NT2/D1 (cell line): ENCODE measurements around the gene HINT3.
"Not testable (repeated sequence)": the region's sequence is repeated elsewhere in the genome, so short reads cannot be mapped to it uniquely, and the experiment has no call there.

ENCODE experiments used
- DNase-seq: peaks from one replicate; pipeline ENCODE4 v3.0.0-alpha.2; 2011; ENCODE audit warnings: low read depth, low spot score
- H3K27me3 ChIP-seq: 2 replicates; pipeline ENCODE4 v1.6.0; 2011; ENCODE audit warnings: mild to moderate bottlenecking; ENCODE audit not compliant: insufficient read length, insufficient read depth
- H3K36me3 ChIP-seq: 2 replicates; pipeline ENCODE4 v1.6.1; 2011; ENCODE audit warnings: mild to moderate bottlenecking, low read length, mixed read lengths; ENCODE audit not compliant: insufficient read depth, insufficient read length
- H3K4me1 ChIP-seq: 2 replicates; pipeline ENCODE4 v1.5.1; 2011; ENCODE audit not compliant: insufficient read depth, insufficient read length
- H3K4me3 ChIP-seq: 2 replicates; pipeline ENCODE4 v1.5.1; 2011; ENCODE audit warnings: low read depth; ENCODE audit not compliant: insufficient read length
- H3K9ac ChIP-seq: 2 replicates; pipeline ENCODE4 v1.6.0; 2011; ENCODE audit warnings: low read depth; ENCODE audit not compliant: insufficient read length
- H3K9me3 ChIP-seq: 2 replicates; pipeline ENCODE4 v1.5.1; 2011; ENCODE audit warnings: mild to moderate bottlenecking, low read length; ENCODE audit not compliant: insufficient read depth
- SUZ12 ChIP-seq: IDR thresholded peaks from 2 replicates; pipeline ENCODE4 v1.6.1; 2011; ENCODE audit not compliant: insufficient read length, insufficient read depth; ENCODE audit errors: extremely low read depth
- YY1 ChIP-seq: IDR thresholded peaks from 2 replicates; pipeline ENCODE4 v1.6.1; 2011; ENCODE audit not compliant: insufficient read length, insufficient read depth
- ZNF274 ChIP-seq: IDR thresholded peaks from 2 replicates; pipeline ENCODE4 v1.6.1; 2011; ENCODE audit warnings: mild to moderate bottlenecking, low read depth, low read length

The HINT3 gene

DNA sequence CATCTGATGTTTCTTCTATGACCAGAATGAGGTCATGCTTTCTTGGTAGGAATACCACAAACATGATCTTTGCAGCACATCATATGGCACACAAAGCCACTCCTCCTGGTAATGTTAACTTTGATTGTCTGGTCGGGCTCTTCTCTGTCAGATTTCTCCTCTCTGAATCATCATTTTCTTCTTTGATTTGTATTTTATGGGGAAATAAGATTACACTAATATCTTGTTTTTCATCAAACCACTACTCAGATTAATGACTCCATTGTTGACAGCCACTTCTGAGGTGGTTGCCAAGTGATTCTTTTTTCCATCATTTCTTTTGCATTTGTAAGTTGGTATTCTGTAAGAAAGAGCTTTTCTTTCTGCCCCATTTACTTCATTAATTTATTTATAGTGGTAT is 59.3 kb downstream of the HINT3 start:
- peaks cover 65% of the 10 kb centered on the region for H3K36me3 ChIP-seq

GRCh38 chr6:126016591-126016990 is 60.0 kb downstream of the HINT3 start:
- peaks cover 67% of the 10 kb centered on the region for H3K36me3 ChIP-seq

More for the DNA sequence above, 59.3 kb downstream of the HINT3 start:
- no peaks in the 10 kb centered on the region for H3K4me1 ChIP-seq
- no peak for DNase-seq
- no peaks in the 10 kb centered on the region for H3K27me3 ChIP-seq
- TF ChIP-seq ZNF274 (no peak), SUZ12 (no peak)
- H3K9ac ChIP-seq: no peak overlapping the region
- no peak overlapping the region for H3K4me3 ChIP-seq
- no peaks in the 10 kb centered on the region for H3K9me3 ChIP-seq

GRCh38 chr6:126017668-126018067 is 61.1 kb downstream of the HINT3 start:
- no peak overlapping the region for H3K9ac ChIP-seq
- no peak overlapping the region for H3K4me3 ChIP-seq
- no peaks in the 10 kb centered on the region for H3K4me1 ChIP-seq
- no peak for TF ChIP-seq SUZ12
- no peak for TF ChIP-seq YY1
- DNase-seq: no peak
- H3K36me3 ChIP-seq: peaks cover 66% of the 10 kb centered on the region
- H3K9me3 ChIP-seq: no peaks in the 10 kb centered on the region
- H3K27me3 ChIP-seq: no peaks in the 10 kb centered on the region

More at GRCh38 chr6:126016591-126016990, 60.0 kb downstream of the HINT3 start:
- no peak overlapping the region for H3K9ac ChIP-seq
- H3K27me3 ChIP-seq: no peaks in the 10 kb centered on the region
- H3K9me3 ChIP-seq: no peaks in the 10 kb centered on the region
- H3K4me3 ChIP-seq: no peak overlapping the region
- no peak for DNase-seq
- no peaks in the 10 kb centered on the region for H3K4me1 ChIP-seq
- TF ChIP-seq ZNF274: no peak
- TF ChIP-seq YY1: no peak
- TF ChIP-seq SUZ12: no peak

DNA sequence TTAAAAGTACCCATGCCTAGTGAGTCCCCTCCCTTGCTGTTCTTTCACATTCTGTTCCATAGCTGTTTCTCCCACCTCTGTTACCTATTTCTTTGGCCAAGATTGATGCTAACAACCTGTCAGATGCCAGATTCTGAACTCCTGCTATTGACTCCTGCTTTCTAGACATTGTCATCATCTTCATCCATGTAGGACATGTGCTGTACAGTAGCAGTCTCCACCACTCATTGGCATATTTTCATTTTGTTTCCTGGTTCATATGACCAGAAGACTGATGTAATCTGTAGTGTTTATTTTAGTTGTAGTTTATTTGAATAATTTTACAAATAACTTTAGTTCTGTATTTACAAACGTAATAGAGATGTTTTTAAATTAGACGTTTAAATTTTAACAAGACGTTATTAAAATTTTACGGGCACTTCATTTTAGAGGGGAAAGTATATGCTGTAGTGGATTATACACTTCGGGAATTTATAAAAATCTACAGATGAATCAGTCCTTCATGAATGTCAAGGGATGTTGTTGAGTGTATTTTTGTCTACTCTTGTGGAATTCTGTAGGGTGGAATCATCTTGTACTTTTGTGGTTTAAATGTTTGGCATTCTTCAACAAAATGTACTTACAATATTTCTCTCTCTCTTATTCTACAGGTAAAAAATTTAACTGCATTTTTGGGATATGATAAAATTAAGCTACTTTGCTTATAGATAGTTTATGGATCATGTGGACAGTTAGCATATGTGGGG is 63.9 kb downstream of the HINT3 start:
- no peak overlapping the region for H3K9ac ChIP-seq
- no peaks in the 10 kb centered on the region for H3K9me3 ChIP-seq
- no peak overlapping the region for H3K4me3 ChIP-seq
- no peaks in the 10 kb centered on the region for H3K4me1 ChIP-seq
- no peaks in the 10 kb centered on the region for H3K27me3 ChIP-seq
- peaks cover 53% of the 10 kb centered on the region for H3K36me3 ChIP-seq
- no peak for TF ChIP-seq ZNF274
- TF ChIP-seq SUZ12: no peak
- no peak for TF ChIP-seq YY1
- no peak for DNase-seq

DNA sequence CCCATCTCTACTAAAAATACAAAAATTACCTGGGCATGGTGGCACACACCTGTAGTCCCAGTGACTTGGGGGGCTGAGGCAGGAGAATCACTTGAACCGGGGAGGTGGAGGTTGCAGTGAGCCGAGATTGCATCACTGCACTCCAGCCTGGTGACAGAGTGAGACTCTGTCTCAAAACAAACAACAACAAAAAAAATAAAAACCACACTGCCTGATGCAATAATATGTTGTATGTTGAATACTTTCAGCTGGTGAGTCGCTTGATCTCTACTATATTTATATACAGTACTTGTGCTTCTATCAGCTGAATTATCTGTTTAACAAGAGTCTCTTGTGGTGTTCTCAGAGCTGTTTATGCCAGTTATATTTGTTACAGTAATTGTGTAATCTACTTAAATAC is 66.9 kb downstream of the HINT3 start:
- not testable (repeated sequence) for H3K4me1 ChIP-seq, H3K27me3 ChIP-seq, H3K4me3 ChIP-seq, H3K9ac ChIP-seq, DNase-seq, H3K9me3 ChIP-seq
- H3K36me3 ChIP-seq: peaks cover 42% of the 10 kb centered on the region

- Histone ChIP-seq H3K9me3 (no peaks in the 10 kb centered on the region), H3K4me3 (no peak overlapping the region), H3K27me3 (no peaks in the 10 kb centered on the region), H3K36me3 (peaks cover 27% of the 10 kb centered on the region), H3K4me1 (no peaks in the 10 kb centered on the region), H3K9ac (no peak overlapping the region)
- no peak for TF ChIP-seq ZNF274
- TF ChIP-seq SUZ12: no peak
- no peak for DNase-seq
Measured at GRCh38 chr6:126026001-126026400, 69.4 kb downstream of the HINT3 start.

DNA sequence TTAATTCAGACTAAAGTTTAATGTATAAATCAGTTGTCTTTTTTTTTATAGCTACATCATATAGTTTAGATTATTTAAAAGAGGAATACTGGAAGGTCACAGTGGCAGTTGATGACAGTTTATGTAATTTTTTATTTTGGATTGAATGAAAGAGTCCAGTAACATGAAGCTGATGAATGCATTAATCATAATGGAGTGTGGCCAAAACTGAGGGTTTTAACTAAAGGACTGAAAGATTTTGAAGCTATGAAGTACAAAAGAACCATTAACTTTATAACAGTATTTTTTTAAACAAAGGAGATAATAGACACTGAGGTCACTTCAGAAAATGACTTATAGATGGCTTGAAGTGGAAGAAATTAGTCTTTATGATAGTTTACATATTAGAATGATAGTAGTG is 71.0 kb downstream of the HINT3 start:
- H3K4me1 ChIP-seq: no peaks in the 10 kb centered on the region
- no peaks in the 10 kb centered on the region for H3K27me3 ChIP-seq
- no peak for TF ChIP-seq SUZ12
- TF ChIP-seq YY1: no peak
- no peak for TF ChIP-seq ZNF274
- H3K4me3 ChIP-seq: no peak overlapping the region
- no peak for DNase-seq
- H3K36me3 ChIP-seq: peaks cover 12% of the 10 kb centered on the region
- no peak overlapping the region for H3K9ac ChIP-seq
- H3K9me3 ChIP-seq: no peaks in the 10 kb centered on the region
